GM10847 (cell line): ENCODE data around the gene LNP1.

Experiments
- POLR2A ChIP-seq: IDR thresholded peaks from 2 replicates; pipeline ENCODE4 v1.6.1; 2011; ENCODE audit not compliant: insufficient read length; ENCODE audit errors: extremely low read depth

LNP1 gene

DNA sequence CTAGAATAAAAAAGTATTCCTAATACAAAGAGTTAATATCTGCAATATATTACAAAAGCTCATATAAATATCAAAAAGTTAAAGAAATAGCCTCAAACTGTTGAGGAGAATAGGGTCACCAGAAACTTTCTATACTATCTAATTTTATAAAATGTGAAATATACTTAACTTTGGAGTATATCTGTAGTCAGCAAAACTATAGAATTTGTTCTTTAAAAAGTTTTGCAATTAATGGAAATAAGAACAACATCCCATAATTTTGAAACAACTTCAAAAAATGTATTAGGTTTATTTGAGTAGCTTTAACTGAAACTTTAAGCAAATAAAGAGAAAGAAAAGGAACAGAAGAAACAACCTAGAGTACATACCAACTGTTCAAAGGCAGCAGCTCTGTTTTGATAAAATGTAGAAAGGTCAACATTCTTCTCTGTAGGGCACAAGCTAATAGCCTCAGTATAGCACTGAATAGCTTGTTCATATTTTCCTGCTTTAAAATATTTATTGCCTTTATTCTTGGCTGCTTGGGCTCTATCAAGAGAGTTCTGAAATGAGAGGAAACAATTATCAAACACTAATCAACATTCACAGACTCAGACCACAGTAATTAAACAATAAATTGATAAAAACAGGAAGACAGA lies 14.8 kb upstream of the LNP1 start:
- no peak for TF ChIP-seq POLR2A

DNA sequence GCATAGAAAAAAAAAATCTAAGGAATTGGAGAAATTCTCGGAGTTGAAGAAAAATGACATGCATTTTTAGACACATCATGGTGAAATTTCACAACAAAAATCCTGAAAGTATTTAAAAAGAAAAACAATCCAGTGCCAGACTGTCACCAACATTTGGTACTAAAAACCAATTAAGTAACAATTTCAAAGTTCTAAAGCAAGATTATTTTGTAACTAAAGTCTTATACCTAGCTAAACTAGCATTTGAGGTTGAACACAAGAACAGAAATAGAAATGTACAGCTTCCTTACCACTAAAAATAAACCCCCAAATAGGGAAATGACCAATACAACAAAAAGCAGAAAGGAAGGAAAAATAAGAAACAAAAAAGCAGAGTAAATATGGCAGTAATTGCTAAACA lies 12.3 kb upstream of the LNP1 start:
- no peak for TF ChIP-seq POLR2A

DNA sequence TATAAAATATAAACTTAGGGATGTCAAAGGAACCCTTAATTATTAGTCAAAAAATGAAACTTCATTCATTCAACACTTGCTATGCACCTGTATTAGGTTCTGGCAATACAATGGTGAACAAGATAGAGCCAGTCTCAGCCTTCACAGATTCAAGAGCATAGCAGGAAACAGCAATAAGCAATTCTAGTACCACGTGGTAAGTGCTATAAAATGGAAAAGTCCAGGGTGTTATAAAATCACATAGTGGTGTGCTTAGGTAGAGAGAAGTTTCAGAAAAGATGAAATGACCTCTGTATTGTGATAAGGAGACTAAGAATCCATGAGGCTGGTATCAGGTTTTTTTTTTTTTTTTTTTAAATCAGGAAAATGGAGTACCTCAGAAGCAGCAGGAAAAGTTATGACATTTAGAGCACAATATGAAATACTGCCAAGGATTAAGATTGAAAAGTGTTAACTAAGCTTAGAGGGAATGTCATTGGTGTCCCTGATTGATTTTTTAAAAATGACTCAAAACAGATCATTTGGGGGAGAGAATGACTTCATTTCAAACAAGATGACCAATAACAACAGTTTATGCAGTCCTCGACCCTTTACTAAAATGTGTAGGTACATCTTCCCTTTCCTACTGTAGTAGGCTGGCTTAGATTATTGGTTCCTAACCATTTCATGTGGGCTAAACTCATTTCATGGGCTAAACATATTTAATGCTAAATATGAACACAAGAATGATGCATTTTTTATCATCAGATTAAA lies 5.5 kb upstream of the LNP1 start:
- TF ChIP-seq POLR2A: no peak

DNA sequence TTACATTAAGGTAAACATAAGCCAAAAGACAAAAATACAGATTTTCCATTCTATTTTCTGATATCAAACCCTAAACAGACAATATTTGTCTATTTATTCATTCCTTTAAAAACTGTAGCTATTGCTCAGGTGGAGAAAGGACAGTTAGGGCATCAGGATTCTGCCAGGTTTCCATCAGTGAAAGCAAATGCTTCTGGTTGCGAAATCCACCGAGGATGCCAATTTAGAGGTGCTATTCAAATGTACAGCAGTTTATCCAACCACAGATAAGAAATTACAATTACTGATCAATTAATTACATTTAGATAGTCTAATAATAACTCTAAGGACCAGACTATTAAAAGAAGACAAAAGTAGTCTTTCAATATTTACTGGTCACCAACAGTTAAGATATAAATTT lies 4.4 kb upstream of the LNP1 start:
- TF ChIP-seq POLR2A: no peak

DNA sequence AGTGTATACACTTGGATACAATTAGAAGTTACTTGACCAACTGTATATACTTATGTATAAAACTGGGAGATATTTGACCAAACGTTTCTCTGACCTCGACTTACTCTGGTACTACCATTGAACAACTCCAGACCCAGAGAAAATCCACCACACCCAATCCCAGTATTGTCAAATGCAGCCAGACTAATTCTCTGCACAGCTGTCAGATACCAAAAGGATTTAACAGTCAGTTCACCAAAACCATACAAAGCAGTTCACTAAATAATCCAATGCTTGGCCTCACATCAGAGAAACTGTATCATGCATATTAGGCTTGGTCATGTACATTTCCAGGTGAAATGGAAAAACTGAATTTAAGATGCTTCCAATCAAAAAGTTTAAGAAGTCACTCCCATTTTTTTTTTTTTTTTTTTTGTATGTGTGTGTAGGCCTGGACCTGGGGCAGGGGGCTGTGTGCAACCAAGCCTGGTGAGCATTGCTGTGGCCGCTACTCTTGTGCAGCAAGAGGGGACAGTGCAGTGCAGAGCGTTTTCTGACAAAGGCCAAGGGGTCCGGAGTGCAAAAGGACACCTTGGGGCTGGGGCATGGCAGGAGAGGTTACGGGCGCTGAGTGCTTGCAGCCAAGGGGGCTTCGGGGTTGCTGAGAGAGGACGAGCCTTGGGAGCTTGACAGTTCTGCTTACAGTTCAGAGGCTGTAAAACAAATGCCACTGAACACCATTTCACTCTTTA lies 1.8 kb upstream of the LNP1 start:
- TF ChIP-seq POLR2A: no peak

DNA sequence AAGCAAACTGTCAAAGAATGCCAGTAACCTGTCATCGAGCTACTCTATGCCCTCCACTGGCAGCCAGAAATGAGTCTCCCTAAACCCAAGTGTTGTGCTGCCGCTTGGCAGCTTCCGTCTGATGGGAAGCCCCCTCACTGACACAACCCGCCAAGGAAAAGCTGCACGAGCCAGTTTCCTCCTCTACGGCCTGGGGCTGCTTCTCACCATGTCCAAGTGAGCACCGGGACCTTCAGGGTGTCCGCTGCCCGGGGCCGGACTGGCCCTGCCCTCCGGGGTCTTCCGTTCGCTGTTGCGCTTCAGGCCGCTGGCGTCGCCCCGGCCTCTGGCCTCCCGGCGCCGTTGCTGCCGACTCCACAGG lies 940 bp upstream of the LNP1 start:
- TF ChIP-seq POLR2A: no peak

DNA sequence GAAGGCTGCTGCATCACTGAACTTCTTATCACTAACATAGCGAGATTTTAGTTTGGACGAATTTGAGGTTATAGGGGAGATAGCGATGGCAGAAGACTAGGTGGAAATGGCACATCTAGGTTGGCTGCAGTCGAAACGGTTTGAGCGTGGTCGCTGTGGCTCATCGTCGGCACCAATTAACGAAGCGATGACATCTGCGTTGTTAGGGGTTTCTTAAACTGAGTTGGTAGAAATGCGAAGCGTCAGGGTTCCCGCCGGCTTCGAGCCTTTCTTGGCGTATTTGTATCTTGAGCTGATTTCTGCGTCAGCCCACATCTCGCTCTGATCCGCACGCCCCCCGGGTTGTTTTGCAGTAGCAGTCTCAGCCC lies 319 bp downstream of the LNP1 start:
- no peak for TF ChIP-seq POLR2A

DNA sequence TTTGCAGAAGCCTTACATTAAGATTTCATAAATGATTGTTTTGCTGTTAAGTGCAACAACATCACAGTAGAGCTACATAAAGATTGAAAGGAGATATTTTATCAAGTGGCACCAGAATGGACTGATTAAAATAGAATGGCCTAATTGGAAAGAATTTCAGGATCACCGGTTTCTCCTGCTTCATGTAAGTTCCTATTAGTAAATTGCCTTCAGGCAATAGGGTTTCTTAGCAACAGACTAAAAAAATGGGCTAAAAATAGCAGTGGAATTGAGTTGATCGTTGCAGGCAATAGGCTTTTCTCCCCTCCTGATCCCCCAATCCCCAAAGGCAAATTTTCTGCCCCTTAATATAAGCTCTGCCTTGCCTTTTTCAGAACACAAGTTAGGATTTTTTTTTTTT lies 917 bp downstream of the LNP1 start:
- no peak for TF ChIP-seq POLR2A

DNA sequence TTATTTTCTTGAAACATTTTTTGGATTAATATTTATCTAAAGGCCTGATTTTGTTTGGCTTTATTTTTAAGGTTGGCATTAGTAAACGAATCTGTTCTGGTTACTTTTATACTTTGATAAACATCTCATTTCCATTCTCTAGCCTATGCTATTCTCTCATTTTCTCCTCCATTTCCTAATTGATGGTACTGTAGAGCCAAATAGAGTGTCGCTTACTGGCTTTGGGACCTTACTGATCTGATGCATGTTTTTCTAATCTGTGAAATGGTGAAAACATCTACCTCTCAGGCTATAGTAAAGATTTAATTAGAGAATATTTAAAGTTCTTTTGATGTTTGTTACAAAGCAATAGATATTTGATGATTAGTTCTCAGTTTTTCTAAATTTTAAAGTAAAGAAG lies 1.6 kb downstream of the LNP1 start:
- no peak for TF ChIP-seq POLR2A

DNA sequence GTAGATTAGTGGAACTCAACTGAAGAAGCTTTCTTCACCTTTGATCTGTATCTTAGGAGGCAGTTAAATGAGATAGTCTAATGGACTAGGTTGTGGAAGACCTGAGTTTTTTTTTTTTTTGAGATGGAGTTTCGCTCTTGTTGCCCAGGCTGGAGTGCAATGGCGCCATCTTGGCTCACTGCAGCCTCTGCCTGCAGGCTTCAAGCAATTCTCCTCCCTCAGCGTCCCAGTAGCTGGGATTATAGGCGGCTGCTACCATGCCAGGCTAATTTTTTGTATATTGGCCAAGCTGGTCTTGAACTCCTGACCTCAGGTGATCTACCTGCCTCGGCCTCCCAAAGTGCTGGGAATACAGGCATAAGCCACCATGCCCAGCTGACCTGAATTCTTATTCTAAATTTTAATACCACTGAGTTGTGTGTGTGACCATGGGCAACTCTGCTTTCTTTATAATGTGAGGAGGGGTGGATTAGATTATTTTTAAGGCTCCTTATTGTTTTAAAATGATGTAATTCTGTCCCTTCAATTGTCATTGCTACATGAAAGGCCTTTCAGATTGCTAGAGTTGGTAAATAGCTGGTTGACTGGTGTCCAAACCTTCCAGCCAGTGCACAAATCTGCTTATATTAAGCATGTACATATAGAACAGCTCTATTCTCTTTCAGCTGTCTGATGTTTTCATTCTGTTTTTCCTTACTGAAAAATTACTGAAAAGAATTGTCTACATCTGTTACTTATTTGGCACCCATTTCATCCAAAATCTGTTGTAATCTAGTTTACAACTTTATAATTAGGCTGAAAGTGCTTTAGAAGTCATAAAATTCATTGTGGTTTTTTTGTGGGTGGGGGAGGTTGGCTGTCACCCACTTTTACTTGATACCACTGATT lies 2.3 kb downstream of the LNP1 start:
- no peak for TF ChIP-seq POLR2A

DNA sequence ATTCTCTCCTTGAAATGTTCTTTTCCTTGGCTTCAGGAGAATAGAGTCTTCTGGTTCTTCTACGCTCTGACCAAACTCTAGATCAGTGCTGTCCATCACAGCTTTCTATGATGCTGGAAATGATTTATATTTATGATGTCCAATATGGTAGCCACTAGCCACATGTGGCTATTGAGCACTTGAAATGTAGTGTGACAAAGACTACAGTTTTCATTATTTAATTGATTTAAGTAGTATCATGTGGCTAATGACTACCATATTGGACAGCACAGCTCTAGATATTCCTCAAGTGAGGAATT lies 2.9 kb downstream of the LNP1 start:
- TF ChIP-seq POLR2A: no peak

DNA sequence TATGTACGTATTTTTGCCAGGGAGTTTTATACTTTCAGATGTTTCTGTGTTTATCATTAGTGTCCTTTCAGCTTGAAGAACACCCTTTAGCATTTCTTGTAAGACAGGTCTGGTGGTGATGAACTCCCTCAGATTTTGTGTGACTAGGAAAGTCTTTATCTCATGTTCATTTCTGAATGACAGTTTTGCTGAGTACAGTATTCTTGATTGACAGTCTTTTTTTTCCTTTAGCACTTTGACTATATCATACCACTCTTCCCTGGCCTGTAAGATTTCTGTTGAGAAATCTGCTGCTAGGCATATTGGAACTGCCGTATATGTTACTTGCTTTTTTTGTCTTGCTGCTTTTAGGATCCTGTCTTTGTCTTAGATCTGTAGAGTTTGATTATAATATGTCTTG lies 5.8 kb downstream of the LNP1 start:
- no peak for TF ChIP-seq POLR2A

DNA sequence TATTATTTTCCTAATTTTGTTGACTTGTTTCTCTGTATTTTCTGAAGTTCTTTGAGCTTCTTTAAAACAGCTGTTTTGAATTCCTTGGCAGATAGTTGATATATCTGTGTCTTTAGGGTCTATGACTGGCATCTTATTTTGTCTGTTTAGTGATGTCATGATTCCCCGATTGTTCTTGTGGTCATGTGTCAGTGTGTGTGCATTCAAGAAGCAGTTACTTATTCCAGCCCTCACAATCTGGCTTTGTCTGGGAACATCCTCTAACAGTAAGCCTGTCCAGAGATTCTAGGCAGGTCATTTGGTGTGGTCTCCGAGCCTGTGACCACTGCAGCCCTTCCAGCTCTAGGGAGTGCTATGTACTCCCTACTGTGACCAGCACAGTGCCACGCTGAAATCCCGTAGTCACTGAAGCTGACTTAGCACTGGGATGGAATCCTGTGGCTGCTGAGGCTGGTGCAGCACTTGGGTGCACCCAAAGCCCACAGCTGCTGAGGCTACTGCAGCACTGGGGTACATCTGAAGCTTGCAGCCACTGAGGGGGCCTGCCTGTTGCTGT lies 6.7 kb downstream of the LNP1 start:
- TF ChIP-seq POLR2A: no peak

DNA sequence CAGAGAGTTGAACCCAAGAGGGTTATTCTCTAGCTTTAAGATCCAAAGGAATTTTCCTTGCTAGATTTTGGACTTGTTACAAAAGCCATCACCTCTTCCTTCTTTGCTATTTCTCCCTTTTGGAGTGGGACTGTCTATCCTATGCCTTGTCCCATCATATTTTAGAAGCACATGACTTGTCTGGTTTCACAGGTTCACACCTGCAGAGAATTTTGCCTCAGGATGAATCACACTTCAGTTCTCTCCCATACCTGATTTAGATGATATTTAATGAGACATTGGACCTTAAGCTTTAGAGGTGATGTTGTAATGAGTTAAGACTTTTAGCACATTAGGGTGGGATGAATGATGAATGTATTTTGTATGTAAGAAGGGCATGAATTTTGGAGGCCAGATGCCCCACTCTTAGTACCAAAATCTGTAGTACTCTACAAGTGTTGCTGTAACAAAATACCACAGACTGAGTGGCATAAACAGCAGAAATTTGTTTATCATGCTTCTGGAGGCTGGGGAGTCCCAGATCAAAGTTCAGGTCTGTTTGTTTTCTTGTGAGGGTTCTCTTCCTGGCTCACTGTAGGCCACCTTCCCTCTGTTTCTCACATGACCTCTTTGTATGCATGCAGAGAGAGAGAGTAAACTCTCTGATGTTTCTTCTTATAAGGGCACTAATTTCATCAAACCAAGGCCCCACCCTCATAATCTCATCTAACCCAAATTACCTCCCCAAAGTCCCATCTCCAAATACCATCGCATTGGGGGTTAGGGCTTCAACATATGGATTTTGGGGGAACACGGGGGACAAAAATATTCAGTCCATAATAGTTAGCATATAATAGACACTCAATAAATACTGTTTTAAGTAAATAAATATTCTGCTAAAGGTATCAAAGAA lies 10.0 kb downstream of the LNP1 start:
- TF ChIP-seq POLR2A: no peak
